HS-27A (cell line): ENCODE measurements around the gene RRAD.
"Not testable (repeated sequence)": the region's sequence is repeated elsewhere in the genome, so short reads cannot be mapped to it uniquely, and the experiment has no call there.

Source experiments
- DNase-seq: peaks from one replicate; pipeline ENCODE4 v3.0.0-alpha.2; 2012; ENCODE audit warnings: low read depth, missing footprints

The RRAD gene

DNA sequence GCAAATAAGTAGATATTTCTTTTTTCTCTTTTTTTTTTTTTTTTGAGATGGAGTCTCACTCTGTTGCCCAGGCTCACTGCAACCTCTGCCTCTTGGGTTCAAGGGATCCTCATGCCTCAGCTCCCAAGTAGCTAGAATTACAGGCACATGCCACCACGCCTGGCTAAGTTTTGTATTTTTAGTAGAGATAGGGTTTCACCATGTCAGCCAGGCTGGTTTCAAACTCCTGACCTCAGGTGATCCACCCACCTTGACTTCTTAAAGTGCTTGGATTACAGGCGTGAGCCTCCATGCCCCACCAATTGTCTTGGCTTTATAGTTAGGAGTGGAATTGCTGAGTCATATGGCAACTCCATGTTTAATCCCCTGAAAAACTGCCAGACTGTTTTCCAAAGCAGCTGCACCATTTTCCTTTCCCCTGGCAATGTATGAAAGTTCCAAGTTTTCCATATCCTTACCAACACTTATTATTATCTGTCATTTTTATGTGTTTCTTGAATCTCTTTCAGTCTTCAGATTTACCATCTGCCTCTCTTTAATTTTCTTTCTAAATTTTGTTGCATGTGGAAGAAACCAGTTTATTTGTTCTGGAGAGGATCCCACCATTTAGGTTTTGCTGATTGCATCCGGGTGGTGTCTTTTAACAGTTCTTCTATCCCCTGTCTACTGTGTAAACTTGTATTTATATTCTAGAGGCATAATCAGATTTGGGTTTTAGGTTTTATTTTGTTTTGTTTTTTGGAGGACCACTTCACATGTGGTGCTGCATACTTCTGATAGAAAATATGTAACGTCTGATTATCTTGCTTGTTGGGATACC, 25.8 kb upstream of the RRAD start:
- DNase-seq = no peak

DNA sequence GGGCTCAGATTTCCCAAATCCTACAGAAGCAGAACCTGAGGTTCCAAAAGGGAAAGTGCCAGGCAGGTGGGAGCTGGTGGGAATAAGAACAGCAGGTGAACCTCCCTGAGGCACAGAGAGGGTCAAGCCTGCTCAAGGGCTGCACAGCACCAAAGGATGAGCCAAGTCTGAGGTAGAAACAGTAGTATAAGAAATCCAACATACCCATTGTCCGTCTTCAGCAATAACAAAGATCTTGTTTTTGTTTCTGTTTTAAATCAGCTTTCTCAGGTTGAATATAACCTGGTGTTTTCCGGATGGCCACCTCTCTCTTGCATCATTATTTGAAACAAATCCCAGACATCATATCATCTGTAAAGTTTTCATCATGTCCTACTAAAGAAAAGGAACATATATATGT, 25.1 kb upstream of the RRAD start:
- DNase-seq = no peak

DNA sequence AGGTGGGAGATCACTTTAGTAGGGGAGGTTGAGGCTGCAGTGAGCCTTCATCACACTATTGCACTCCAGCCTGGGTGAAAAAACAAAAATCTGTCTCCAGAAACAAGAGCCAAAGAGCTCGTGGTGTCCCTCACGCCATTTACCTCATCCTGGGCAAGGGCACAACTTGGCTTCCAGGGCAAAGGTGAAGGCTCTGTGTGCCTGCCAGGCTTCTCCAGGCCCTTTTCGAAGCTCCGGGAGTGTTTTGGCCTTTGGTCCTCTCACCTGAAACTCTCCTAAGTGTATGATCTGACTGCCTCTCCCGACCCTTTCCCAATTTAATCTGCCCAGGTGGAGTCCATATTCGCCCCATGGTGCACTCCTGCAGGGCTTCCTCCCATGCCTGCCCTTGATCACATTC, 24.1 kb upstream of the RRAD start:
- no peak for DNase-seq

DNA sequence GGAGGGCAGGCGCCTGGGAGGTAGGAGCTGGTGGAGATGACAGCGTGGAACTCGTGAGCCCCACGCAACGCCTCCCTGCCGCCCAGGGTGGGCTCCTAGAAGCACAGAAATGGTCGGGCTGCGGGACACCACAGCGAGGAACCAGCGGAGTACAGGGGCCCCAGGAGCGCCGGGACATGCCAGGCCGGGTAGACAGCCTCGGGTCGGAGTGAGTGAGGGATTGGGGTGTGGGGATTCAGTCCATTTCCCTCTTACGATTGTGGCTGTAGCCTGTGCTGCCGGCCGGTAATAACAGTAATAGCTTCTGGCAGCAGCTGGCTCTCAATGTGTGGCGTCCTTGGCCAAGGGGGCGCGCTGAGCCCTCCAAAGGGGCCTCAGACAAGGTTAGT, 23.5 kb upstream of the RRAD start:
- no peak for DNase-seq

DNA sequence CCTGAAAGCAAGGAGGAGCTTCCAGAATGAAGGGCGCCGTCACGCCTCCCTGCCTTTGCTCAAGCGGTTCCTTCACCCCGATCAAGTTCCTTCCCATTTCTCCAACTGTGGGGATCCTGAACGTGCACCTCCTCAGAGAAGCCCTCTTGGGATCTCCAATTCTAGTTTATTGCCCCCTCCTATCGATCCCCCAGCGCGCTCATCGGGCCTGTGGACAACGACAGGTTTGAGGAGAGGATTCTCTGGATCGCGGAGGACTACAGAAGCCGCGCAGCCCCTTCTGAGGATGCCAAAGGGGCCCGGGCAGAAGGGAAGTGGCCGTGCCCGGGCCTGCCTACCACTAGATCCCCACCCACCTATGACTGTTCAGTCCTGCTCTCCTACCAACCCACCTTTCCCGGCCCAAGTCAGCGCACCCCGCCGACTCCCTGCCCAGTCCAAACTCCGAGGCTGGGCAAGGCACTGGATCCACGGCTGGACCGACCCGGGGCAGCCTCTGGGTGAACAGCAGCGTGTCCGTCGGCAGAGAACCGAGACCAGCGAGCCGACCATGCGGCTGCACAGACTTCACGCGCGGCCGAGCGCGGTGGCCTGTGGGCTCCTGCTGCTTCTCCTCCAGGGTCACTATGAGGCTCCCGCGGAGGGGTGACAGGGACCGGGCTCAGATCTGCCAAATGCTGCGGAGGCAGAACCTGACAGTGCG, 22.9 kb upstream of the RRAD start:
- DNase-seq = no peak

DNA sequence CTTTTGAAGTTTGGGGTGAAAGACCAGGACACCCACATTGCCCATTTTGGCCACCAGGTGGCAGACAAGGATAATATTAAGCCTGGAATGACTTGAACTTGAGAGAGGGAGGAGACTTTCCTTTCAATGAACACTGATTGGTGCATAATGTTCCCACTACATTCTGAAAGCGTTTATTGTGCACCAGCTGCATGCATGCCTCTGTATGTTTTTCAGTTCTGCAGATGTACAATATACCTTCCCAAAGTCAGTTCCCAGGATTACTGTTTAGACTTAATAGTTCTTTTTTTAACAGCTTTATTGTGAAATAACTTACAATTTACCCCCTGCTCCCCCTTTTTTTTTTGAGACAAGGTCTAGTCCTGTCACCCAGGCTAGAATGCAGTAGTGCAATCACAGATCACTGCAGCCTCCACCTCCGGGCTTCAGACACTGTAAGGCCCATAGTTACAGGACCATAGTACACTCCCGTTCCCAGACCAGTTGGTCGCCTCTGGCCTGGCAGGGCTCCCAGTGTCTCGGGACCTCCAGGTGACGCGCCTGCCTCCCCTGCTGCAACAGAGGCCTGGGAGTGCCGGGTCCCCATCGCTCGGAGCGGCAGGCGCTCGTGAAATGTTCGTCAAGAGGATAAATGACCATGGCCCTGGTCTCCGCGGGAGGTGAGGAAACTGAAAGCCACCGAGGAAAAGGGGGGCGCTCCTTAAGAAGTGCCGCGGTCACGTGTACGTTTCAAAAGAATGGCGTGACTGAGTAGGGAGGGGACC, 22.1 kb upstream of the RRAD start:
- DNase-seq = no peak

DNA sequence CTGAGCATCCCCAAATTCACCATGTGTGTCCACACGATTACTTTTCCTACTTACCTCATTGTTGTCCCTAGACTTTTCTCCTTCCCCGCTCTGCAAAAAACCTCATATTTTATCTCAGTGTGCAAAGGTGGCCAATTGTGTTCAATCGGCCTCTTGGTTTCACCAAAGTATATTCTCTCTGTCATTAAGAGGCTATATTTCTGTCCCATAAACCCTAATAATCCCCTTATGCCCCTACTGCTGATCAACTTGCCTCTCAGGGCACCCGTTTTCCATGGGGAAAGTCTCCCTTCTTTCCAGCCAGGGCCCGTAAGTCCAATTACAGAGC, 21.6 kb upstream of the RRAD start:
- no peak for DNase-seq

DNA sequence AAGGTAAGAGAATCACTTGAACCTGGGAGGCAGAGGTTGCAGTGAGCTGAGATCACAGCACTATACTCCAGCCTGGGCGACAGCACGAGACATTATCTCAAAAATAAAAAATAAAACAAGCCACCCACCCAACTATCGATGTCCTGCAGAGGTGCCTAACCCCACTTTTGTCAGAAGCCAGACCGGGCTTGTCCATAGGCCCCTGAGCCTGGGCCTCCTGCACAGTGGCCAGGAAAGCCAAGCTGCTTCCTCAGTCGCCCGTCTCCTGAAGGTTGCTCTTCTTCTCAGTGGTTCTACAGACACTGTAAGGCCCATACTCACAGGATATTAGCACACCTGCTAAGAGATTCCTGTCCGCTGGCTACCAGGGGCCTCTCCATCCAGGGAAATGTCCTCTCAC, 21.2 kb upstream of the RRAD start:
- DNase-seq = no peak

DNA sequence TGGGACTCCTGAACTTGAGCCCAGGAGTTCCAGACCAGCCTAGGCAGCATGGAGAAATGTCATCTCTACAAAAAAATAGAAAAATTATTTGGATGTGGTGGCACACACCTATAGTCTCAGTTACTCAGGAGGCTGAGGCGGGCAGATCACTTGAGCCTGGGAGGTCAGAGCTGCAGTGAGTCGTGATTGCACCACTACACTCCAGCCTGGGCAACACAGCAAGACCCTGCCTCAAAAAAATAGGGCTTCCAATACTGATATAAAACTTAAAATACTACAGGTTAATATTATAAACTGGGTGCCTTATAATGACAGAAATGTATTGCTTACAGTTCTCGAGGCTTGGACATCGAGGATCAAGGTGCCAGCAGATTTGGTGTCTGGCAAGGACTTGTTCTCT, 20.6 kb upstream of the RRAD start:
- DNase-seq = no peak

DNA sequence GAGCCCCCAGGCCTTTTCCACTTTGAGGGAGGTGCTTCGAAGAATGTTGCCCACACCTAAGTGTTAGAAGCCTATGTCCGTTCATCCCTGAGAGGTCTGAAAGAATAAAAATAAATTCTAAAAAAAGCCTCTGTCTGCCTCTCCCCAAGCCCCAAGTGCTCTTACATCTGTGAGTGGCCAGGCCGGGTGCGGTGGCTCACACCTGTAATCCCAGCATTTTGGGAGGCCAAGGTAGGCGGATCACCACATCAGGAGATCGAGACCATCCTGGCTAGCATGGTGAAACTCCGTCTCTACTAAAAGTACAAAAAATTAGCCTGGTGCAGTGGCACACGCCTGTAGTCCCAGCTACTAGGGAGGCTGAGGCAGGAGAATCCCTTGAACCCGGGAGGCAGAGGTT, 19.6 kb upstream of the RRAD start:
- not testable (repeated sequence) for DNase-seq

DNA sequence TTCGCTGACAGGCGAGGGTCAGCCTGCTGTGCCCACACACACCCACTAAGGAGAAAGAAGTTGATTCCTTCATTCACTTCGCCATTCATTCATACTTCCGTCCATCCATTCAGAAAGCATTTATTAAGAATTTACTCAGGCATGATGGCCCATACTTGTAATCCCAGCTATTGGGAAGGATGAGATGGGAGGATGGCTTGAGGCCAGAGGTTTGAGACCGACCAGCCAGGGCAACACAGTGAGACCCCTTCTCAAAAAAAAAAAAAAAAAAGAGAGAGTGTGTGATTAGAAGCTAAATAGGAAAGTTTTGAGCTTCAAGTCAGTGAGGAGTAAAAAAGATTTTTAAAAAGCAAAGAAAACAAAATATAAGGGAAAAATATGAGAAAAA, 18.7 kb upstream of the RRAD start:
- DNase-seq = no peak

DNA sequence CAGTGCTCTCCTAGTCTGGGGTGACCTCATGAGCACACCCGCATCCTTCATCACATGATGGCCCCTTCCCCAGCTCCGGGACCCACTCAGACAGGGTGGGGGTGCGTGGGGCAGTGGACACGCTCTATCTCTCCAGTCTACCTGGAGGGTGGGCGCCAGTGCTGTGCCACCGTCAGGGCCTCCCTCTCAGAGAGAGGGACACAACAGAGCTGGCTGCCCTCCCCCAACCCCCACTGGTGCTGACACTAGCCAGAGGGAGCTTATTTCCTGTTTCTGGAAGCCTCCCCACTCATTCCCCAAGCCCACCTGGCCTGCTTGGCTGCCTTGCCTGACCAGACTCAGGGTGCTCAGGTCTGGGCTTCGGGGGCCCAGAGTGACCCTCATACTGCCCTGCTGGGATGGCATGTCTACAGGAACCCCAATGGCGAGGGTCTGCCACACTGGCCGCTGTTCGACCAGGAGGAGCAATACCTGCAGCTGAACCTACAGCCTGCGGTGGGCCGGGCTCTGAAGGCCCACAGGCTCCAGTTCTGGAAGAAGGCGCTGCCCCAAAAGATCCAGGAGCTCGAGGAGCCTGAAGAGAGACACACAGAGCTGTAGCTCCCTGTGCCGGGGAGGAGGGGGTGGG, 18.2 kb upstream of the RRAD start:
- no peak for DNase-seq

DNA sequence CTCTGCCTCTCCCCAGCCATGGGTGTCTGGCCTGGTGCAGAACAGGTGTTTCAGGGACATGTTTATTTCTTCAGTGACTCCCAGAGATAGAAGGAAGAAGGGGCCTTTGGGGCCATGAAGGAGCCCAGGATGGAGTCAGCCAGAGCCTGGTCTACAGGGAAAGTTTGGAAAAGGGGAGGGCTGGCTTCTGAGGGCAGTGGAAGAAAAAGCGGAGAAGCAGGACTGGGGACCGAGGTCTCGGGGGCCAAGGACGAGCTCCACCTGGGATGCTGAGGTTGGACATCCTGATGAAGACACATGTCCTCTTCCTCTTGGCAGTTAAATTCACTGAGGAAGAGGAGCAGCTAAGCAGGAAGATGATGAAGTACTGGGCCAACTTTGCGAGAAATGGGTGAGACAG, 17.6 kb upstream of the RRAD start:
- no peak for DNase-seq

DNA sequence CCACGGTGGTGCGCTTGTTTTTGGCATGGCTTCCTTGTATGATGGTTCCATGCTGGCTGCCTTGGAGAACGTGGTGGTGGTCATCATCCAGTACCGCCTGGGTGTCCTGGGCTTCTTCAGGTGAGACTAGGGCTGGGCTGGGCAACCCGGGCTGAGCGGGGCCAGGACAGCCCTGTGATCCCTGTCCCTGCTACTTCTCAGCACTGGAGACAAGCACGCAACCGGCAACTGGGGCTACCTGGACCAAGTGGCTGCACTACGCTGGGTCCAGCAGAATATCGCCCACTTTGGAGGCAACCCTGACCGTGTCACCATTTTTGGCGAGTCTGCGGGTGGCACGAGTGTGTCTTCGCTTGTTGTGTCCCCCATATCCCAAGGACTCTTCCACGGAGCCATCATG, 14.9 kb upstream of the RRAD start:
- no peak for DNase-seq

DNA sequence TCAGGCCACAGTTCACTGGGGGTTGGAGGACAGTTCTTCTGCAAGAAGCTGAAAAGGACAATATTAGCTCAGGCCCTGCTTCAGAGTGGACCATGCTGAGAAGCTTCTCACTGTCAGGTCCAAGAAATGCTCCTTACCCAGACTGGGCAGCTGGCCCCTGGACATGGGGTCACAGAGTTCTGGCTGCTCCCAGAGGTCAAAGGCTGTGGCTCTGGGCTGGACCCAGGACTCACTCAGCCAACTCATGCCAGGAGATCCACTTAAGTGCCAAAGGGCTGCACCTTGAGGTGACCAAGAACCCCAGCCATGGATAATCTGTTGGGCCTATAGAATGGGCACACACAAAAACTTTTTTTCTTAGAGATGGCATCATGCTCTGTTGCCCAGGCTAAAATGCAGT, 14.0 kb upstream of the RRAD start:
- no peak for DNase-seq

DNA sequence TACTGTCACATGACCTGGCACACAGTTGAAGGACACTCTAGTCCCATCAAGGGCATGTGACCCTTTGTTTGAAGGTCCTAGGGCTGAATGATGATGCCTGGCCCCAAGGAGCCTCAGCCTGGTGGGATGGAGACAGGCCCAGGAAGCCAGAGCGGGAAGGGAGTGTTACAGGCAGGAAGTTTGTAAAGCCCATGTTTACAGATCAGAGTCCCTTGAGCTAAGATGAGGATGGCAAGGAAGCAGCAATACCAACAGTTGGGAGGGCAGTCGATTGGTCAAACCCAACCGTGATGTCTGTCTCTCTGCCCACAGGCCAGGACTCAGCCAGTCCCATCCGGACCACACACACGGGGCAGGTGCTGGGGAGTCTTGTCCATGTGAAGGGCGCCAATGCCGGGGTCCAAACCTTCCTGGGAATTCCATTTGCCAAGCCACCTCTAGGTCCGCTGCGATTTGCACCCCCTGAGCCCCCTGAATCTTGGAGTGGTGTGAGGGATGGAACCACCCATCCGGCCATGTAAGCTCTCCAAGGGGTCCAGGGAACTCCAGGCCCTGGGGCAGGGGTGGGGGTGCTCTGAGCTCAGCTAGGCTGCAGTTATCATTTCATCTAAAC, 12.5 kb upstream of the RRAD start:
- DNase-seq = no peak

DNA sequence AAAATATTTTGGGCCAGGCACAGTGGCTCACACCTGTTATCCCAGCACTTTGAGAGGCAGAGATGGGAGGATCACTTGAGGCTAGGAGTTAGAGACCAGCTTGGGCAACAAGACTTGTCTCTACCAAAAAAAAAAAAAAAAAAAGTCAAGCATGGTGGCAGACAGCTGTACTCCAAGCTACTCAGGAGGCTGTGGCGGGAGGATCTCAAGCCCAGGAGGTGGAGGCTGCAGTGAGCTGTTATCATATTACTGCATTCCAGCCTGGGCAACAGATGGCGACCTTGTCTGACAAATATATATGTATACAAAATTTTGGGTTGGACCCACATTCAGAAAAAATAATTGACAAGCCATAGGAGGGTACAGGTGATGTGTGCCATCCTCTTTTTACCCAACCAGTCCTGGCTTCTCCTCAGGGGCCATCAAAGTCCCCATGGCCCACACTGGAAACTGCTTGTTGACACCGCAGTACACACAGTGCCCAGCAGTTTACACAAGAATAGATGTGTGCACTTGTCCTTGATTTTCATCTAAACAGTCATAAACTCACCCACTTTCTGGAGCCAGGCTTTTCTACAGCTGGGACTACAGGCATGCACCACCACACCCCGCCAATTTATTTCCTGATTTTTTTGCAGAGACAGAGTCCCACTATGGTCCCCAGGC, 11.7 kb upstream of the RRAD start:
- no peak for DNase-seq

DNA sequence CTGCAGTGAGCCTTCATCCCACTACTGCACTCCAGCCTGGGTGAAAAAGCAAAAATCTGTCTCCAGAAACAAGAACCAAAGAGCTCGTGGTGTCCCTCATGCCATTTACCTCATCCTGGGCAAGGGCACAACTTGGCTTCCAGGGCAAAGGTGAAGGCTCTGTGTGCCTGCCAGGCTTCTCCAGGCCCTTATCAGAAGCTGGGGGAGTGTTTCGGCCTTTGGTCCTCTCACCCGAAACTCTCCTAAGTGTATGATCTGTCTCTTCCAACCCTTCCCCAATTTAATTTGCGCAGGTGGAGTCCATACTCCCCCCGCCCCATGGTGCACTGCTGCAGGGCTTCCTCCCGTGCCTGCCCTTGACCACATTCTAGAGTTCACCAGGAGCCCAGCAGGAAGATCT, 11.1 kb upstream of the RRAD start:
- no peak for DNase-seq

DNA sequence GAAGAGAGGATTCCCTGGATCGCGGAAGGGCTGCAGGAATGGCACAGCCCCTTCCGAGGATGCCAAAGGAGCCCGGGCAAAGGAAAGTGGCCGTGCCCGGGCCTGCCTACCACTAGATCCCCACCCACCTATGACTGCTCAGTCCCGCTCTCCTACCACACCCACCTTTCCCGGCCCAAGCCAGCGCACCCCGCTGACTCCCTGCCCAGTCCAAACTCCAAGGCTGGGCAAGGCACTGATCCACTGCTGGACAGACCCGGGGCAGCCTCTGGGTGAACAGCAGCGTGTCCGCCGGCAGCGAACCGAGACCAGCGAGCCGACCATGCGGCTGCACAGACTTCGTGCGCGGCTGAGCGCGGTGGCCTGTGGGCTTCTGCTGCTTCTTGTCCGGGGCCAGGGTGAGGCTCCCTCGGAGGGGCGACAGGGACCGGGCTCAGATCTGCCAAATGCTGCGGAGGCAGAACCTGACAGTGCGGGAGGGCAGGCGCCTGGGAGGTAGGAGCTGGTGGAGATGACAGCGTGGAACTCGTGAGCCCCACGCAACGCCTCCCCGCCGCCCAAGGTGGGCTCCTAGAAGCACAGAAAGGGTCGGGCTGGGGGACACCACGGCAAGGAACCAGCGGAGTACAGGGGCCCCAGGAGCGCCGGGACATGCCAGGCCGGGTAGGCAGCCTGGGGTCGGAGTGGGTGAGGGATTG, 10.1 kb upstream of the RRAD start, which contains the start of gene CES2:
CES2 (plus strand) TSS at position 203 of the 698 bp plus-strand sequence; CDS start at position 323, 120 bp downstream.
- no peak for DNase-seq

DNA sequence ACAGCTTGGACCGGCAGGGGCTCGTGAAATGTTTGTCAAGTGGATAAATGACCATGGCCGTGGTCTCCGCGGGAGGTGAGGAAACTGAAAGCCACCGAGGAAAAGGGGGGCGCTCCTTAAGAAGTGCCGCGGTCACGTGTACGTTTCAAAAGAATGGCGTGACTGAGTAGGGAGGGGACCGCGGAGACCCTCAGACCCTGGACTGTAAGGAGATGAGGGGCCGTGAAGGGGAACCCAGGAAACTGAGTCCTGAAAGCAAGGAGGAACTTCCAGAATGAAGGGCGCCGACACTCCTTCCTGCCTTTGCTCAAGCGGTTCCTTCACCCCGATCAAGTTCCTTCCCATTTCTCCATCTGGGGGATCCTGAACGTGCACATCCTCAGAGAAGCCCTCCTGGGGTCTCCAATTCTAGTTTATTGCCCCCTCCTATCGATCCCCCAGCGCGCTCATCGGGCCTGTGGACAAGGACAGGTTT, 9.5 kb upstream of the RRAD start:
- DNase-seq = not testable (repeated sequence)
